ENCODE measurements around the gene OR52R1. TPM values are rescaled to one million over a fixed set of nuclear protein-coding genes. Genes with fewer than 3 reads are reported as not detected.

OR52R1 gene
- total and polyA plus RNA-seq, 3 donors from 2014 or later: not detected

DNA sequence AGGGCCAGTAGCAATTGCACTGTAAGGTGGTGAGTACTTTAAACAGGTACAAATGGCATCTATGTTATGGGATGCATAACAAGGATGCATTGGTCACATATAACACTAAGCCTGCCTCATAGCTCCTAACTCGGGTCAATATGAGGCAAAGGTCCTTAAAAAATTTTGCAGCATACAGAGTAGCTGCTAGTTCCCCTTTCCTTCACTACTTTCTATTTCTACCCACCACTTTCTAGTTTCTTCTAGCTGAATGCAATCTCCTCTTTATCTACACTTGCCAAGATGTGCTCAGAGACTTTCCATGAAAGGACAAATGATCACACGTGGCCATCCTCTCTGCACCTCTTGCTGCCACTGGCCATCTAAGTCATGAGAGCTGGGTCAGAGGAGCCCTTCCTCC, 26.7 kb upstream of the OR52R1 start:
- Histone ChIP-seq H3K36me3 (ENCODE audit: low read depth, missing control alignments) (no peaks in the 10 kb centered on the region), H3K4me3 (no peak overlapping the region), H3K27ac (no peak overlapping the region), H3K9me3 (no peaks in the 10 kb centered on the region), H3K4me1 (no peaks in the 10 kb centered on the region), H3K27me3 (no peaks in the 10 kb centered on the region)
- no peak for TF ChIP-seq CTCF (IDR thresholded peaks at IDR 0.05)
- TF ChIP-seq POLR2A (IDR thresholded peaks at IDR 0.05): no peak
- 60 to 77% methylated on average over 2 of the region's 2 CpGs for WGBS, 2 donors
- intact Hi-C loops (cut with DNase I; ENCODE audit: low total_unique reads): no loop called here
- DNase-seq: no peak

- H3K9me3 ChIP-seq: no peaks in the 10 kb centered on the region
- intact Hi-C loops (cut with DNase I; ENCODE audit: low total_unique reads): no loop called here
- H3K4me1 ChIP-seq: no peaks in the 10 kb centered on the region
- H3K4me3 ChIP-seq: no peak overlapping the region
- no peak for TF ChIP-seq POLR2A (IDR thresholded peaks at IDR 0.05)
- no peak for TF ChIP-seq CTCF (IDR thresholded peaks at IDR 0.05)
- H3K36me3 ChIP-seq (ENCODE audit: low read depth, missing control alignments): no peaks in the 10 kb centered on the region
- no peak for DNase-seq
- 62 to 79% methylated on average over 1 of the region's 1 CpG for WGBS, 2 donors
- H3K27ac ChIP-seq: no peak overlapping the region
- no peaks in the 10 kb centered on the region for H3K27me3 ChIP-seq
These were observed 26.2 kb upstream of the OR52R1 start for GRCh38 chr11:4830346-4830745.

DNA sequence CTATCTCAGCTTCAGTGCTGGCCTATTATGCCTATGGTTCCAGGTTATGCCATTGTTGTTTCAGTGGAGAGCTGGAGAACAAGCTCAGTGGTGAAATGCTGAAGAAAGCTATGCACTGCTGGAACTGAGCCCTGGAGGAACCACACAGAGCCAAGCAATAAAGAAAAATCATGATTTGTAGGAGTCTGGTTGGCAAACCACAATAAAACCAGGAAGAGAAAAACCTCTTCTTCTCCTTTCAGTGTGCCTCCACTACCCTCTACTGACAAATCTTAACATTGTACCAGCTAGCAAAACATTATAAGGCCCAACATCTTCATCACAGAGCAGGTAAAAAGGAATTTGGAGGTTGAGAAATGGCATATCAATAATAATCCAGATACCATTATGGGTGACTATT, 22.2 kb upstream of the OR52R1 start:
- Histone ChIP-seq H3K4me1 (no peaks in the 10 kb centered on the region), H3K36me3 (ENCODE audit: low read depth, missing control alignments) (no peaks in the 10 kb centered on the region), H3K9me3 (no peaks in the 10 kb centered on the region), H3K4me3 (no peak overlapping the region), H3K27me3 (no peaks in the 10 kb centered on the region), H3K27ac (no peak overlapping the region)
- peak in 1 of 3 experiments; percentile 34 for TF ChIP-seq CTCF (IDR thresholded peaks at IDR 0.05)
- no peak for TF ChIP-seq POLR2A (IDR thresholded peaks at IDR 0.05)
- no peak for DNase-seq
- intact Hi-C loops (cut with DNase I; ENCODE audit: low total_unique reads): loop anchor here (5.0 kb wide), 1 partner anchor 189 kb away; the partner anchor contains the start of gene OR51D1

- no peak for DNase-seq
- Histone ChIP-seq H3K36me3 (ENCODE audit: low read depth, missing control alignments) (no peaks in the 10 kb centered on the region), H3K4me1 (no peaks in the 10 kb centered on the region), H3K27me3 (no peaks in the 10 kb centered on the region), H3K9me3 (no peaks in the 10 kb centered on the region), H3K27ac (no peak overlapping the region), H3K4me3 (no peak overlapping the region)
- intact Hi-C loops (cut with DNase I; ENCODE audit: low total_unique reads): loop anchor here (5.0 kb wide), 1 partner anchor 188 kb away; the partner anchor contains the start of gene OR51D1
- TF ChIP-seq CTCF (IDR thresholded peaks at IDR 0.05) (no peak), POLR2A (IDR thresholded peaks at IDR 0.05) (no peak)
These were observed 21.0 kb upstream of the OR52R1 start for GRCh38 chr11:4825132-4825531.

DNA sequence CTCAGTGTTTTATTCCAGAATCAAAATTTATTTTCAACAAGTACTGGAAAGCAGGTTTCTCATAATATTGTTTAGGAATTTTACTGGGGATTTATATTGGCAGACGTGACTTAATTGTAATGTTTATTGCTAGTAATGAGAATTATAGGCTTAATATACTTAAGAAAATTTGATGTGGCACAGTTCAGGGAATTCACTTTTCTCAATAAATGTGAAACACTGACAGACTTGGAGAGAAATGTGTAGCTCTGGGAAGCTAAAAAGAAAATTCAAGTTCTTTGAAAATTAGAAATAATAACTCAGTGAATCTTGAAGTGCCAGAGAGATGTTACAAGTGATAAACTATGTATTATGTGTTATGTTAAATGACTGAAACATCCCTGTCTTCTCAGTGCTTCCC, 16.8 kb upstream of the OR52R1 start, which contains the start of gene OR51F2:
Gene OR51F2, plus strand, starts transcription at position 301 of the 400 bp plus-strand sequence. CDS start 101 bp downstream, outside the sequence.
- H3K4me1 ChIP-seq: no peaks in the 10 kb centered on the region
- no peak for DNase-seq
- TF ChIP-seq POLR2A (IDR thresholded peaks at IDR 0.05) (no peak), CTCF (IDR thresholded peaks at IDR 0.05) (no peak)
- no peak within 1 kb of the TSS for H3K27ac ChIP-seq
- H3K4me3 ChIP-seq: no peak within 1 kb of the TSS
- WGBS, 2 donors: 88 to 91% methylated on average over 1 of the region's 1 CpG
- no peaks in the 10 kb centered on the region for H3K27me3 ChIP-seq
- H3K36me3 ChIP-seq (ENCODE audit: low read depth, missing control alignments): no peaks in the 10 kb centered on the region
- H3K9me3 ChIP-seq: no peaks in the 10 kb centered on the region
- intact Hi-C loops (cut with DNase I; ENCODE audit: low total_unique reads): no loop called here
